ENCODE results near the gene MREG. TPM values are rescaled to one million over a fixed set of nuclear protein-coding genes. Genes with fewer than 3 reads are reported as not detected.

MREG gene
- total RNA-seq, 1 experiment from 2014 or later = 15.9 TPM

- BruUV-seq (replicated peaks) = no TSS peak
- Histone ChIP-seq H3K4me1 (ENCODE audit: insufficient read depth, low read length, poor library complexity, severe bottlenecking) (peaks cover 6% of the 10 kb centered on the region), H3K9me3 (ENCODE audit: low read depth, low read length, poor library complexity, severe bottlenecking) (no peaks in the 10 kb centered on the region), H3K27ac (ENCODE audit: low read depth, low read length, poor library complexity, severe bottlenecking) (no peak overlapping the region), H3K27me3 (replicated peaks; ENCODE audit: insufficient read depth, low read depth, low read length, poor library complexity) (no peaks in the 10 kb centered on the region), H3K4me3 (ENCODE audit: low read depth, low read length, poor library complexity, severe bottlenecking) (no peak overlapping the region), H3K36me3 (ENCODE audit: insufficient read depth, low read length, poor library complexity, severe bottlenecking) (no peaks in the 10 kb centered on the region)
- TF ChIP-seq EZH2 (IDR thresholded peaks at IDR 0.05; ENCODE audit: borderline replicate concordance, low read depth, low read length, poor library complexity, severe bottlenecking) (no peak), CTCF (conservative IDR thresholded peaks at IDR 0.05; ENCODE audit: low read depth, low read length) (no peak)
- ChIA-PET CTCF (interaction anchor here (0.6 kb wide), 1 partner anchor 86 kb away, joined by 3 read pairs; no protein-coding TSS in a partner anchor), POLR2A (ENCODE audit: low non-redundant PET) (no interaction called here)
- intact Hi-C loops (cut with micrococcal nuclease; ENCODE audit: unreplicated experiment) = no loop called here
- DNase-seq (ENCODE audit: low spot score) = no peak
Measured at GRCh38 chr2:216001216-216002100, 11.9 kb downstream of the MREG start.

DNA sequence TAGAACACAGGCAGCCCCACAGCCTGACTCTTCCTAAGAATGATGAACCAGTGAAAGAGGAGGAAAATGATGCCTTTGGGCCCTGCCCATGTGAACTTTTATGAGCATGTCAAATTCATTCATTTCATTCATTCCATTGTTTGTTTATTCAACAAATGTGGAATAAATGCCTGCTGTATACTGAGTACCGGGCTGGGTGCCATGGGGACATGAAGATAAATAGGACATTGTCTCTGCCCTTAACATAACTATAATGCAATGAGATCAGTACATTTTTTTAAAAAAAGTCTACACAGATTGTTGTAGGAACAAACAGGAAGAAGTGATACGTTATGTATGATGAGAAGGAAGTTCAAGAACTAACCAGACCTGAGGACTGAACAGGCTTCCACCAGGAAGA, 14.7 kb downstream of the MREG start:
- no peaks in the 10 kb centered on the region for H3K27me3 ChIP-seq (replicated peaks; ENCODE audit: insufficient read depth, low read depth, low read length, poor library complexity)
- no peak overlapping the region for H3K27ac ChIP-seq (ENCODE audit: low read depth, low read length, poor library complexity, severe bottlenecking)
- intact Hi-C loops (cut with micrococcal nuclease; ENCODE audit: unreplicated experiment) = no loop called here
- BruUV-seq (replicated peaks) = no TSS peak
- peaks cover 6% of the 10 kb centered on the region for H3K36me3 ChIP-seq (ENCODE audit: insufficient read depth, low read length, poor library complexity, severe bottlenecking)
- no peak for DNase-seq (ENCODE audit: low spot score)
- ChIA-PET CTCF (interaction anchor here (0.7 kb wide), 1 partner anchor 1846 kb away, joined by 3 read pairs; no protein-coding TSS in a partner anchor), POLR2A (ENCODE audit: low non-redundant PET) (interaction anchor here (0.7 kb wide), 1 partner anchor 64 kb away, joined by 10 read pairs; no protein-coding TSS in a partner anchor)
- no peaks in the 10 kb centered on the region for H3K9me3 ChIP-seq (ENCODE audit: low read depth, low read length, poor library complexity, severe bottlenecking)
- no peaks in the 10 kb centered on the region for H3K4me1 ChIP-seq (ENCODE audit: insufficient read depth, low read length, poor library complexity, severe bottlenecking)
- TF ChIP-seq CTCF (conservative IDR thresholded peaks at IDR 0.05; ENCODE audit: low read depth, low read length) (no peak), EZH2 (IDR thresholded peaks at IDR 0.05; ENCODE audit: borderline replicate concordance, low read depth, low read length, poor library complexity, severe bottlenecking) (no peak)
- no peak overlapping the region for H3K4me3 ChIP-seq (ENCODE audit: low read depth, low read length, poor library complexity, severe bottlenecking)

GRCh38 chr2:215997219-215997618, 16.1 kb downstream of the MREG start:
- ChIA-PET POLR2A (ENCODE audit: low non-redundant PET) (no interaction called here), CTCF (no interaction called here)
- no peak overlapping the region for H3K27ac ChIP-seq (ENCODE audit: low read depth, low read length, poor library complexity, severe bottlenecking)
- H3K9me3 ChIP-seq (ENCODE audit: low read depth, low read length, poor library complexity, severe bottlenecking) = no peaks in the 10 kb centered on the region
- no peak overlapping the region for H3K4me3 ChIP-seq (ENCODE audit: low read depth, low read length, poor library complexity, severe bottlenecking)
- no TSS peak for BruUV-seq (replicated peaks)
- TF ChIP-seq CTCF (conservative IDR thresholded peaks at IDR 0.05; ENCODE audit: low read depth, low read length) (no peak), EZH2 (IDR thresholded peaks at IDR 0.05; ENCODE audit: borderline replicate concordance, low read depth, low read length, poor library complexity, severe bottlenecking) (no peak)
- peaks cover 6% of the 10 kb centered on the region for H3K36me3 ChIP-seq (ENCODE audit: insufficient read depth, low read length, poor library complexity, severe bottlenecking)
- H3K27me3 ChIP-seq (replicated peaks; ENCODE audit: insufficient read depth, low read depth, low read length, poor library complexity) = no peaks in the 10 kb centered on the region
- no peak for DNase-seq (ENCODE audit: low spot score)
- H3K4me1 ChIP-seq (ENCODE audit: insufficient read depth, low read length, poor library complexity, severe bottlenecking) = no peaks in the 10 kb centered on the region
- intact Hi-C loops (cut with micrococcal nuclease; ENCODE audit: unreplicated experiment) = no loop called here
